Measurements from ENCODE around the gene UBE2Z.

DNA sequence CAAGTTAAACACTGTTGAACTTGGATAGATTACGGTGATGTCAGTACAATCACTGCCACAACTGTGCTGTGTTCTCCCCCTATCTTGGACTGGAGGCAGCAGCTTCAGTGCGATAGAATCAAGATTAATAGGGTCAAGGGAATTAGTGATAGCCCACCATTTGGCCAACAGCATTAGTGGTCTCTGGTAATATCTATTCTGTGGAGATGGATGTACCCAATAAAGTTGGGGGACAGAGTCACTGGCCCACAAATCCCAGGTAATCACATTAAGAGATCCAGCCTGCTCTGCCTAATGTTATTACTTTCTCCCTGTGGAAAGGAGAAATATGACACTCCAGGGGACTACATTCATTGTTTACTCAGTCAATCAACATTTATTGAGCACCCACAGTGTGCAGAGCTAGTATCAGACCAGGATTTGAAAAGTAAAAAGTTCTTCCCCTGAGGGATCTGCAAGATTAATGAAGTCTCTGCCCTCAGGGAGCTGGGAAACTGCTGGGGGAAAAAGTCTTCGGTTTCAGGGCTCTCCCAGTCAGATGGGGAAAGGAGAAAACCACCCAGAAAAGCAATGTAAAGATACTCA is 39.2 kb upstream of the UBE2Z start:
- TF ChIP-seq, protein P1, sequence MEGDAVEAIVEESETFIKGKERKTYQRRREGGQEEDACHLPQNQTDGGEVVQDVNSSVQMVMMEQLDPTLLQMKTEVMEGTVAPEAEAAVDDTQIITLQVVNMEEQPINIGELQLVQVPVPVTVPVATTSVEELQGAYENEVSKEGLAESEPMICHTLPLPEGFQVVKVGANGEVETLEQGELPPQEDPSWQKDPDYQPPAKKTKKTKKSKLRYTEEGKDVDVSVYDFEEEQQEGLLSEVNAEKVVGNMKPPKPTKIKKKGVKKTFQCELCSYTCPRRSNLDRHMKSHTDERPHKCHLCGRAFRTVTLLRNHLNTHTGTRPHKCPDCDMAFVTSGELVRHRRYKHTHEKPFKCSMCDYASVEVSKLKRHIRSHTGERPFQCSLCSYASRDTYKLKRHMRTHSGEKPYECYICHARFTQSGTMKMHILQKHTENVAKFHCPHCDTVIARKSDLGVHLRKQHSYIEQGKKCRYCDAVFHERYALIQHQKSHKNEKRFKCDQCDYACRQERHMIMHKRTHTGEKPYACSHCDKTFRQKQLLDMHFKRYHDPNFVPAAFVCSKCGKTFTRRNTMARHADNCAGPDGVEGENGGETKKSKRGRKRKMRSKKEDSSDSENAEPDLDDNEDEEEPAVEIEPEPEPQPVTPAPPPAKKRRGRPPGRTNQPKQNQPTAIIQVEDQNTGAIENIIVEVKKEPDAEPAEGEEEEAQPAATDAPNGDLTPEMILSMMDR (IDR thresholded peaks at IDR 0.05; ENCODE audit: low read depth, low read length): no peak
- TF ChIP-seq EZH2phosphoT487 (IDR thresholded peaks at IDR 0.05; ENCODE audit: low read depth): no peak
